Right lobe of liver (tissue), 6 donors: ENCODE measurements around the gene PGAM5. TPM values are rescaled to one million over a fixed set of nuclear protein-coding genes. Genes with fewer than 3 reads are reported as not detected.

Source experiments
- ATAC-seq, 4 donors: fragments of 200-7000 bp; cut with Tn5 transposase; one replicate each; pipeline ENCODE4 v1.9.1; 2020; ENCODE audit warnings: mild to moderate bottlenecking in 4 of 4, moderate library complexity in 4 of 4
- DNase-seq, 3 donors: peaks; one replicate each; pipeline ENCODE4 v3.0.0-alpha.2; 2020
- H3K27ac ChIP-seq, 3 donors: fragments of 200-600 bp; one replicate each; pipeline ENCODE4 v1.8.0; 2022
- H3K27me3 ChIP-seq, 2 donors: fragments of 200-600 bp; one replicate each; pipeline ENCODE4 v1.8.0; 2022
- H3K36me3 ChIP-seq, 4 donors: fragments of 200-600 bp; sonication (generic) in 1 of 4; one replicate each; pipeline versions ENCODE4 v1.5.1 to v1.8.0; 2017 to 2022; ENCODE audit warnings: control low read depth in 1 of 4
- H3K4me1 ChIP-seq, 4 donors: fragments of 200-600 bp; sonication (generic) in 1 of 4; one replicate each; pipeline versions ENCODE4 v1.5.1 to v1.8.0; 2017 to 2022; ENCODE audit warnings: control low read depth in 1 of 4
- H3K4me3 ChIP-seq, 3 donors: fragments of 200-600 bp; one replicate each; pipeline ENCODE4 v1.8.0; 2022
- H3K9me3 ChIP-seq, 4 donors: fragments of 200-600 bp; sonication (generic) in 1 of 4; one replicate each; pipeline versions ENCODE4 v1.5.1 to v1.8.0; 2017 to 2022; ENCODE audit warnings: control low read depth in 1 of 4
- POLR2A ChIP-seq: fragments of 450-650 bp; IDR thresholded peaks from one replicate; pipeline ENCODE4 v1.6.1; 2017; ENCODE audit warnings: antibody characterized with exemption, mild to moderate bottlenecking
- WGBS: methylation state at CpG from one replicate; pipeline ENCODE4 v1.1.6; 2018; ENCODE audit warnings: low coverage, low lambda C conversion rate; ENCODE audit not compliant: insufficient coverage; ENCODE audit errors: missing lambda C conversion rate; 5-methylcytosine and 5-hydroxymethylcytosine counted together
- intact Hi-C, 2 donors: fragments of 100-400 bp; cut with DNase I; formaldehyde crosslinking; loops; one replicate each; pipeline versions ENCODE4 v1.11.2 to v1.14.1; 2022
- total RNA-seq, 6 experiments: library from RNA; depleted of rRNA in 2 of 6; stranded (reverse); fragments of >200 nt in 2 of 6; fragmentation: NEBNext Ultra II Directional in 3 of 6; extraction: Animal tissue kit (Norgen Biotek cat#: 25700) in 3 of 6; gene quantifications; one replicate each; pipeline versions ENCODE4 v1.1.0 to v1.2.4, GENCODE V29; 2016 to 2023
- TF ChIP-seq, protein P1 (sequence below), 4 donors: fragments of 200-600 bp in 3 of 4; fragments of 450-650 bp in 1 of 4; IDR thresholded peaks; one replicate each; pipeline versions ENCODE4 v1.5.1 to v1.8.0; 2016 to 2022; ENCODE audit warnings: antibody characterized with exemption in 4 of 4, mild to moderate bottlenecking in 2 of 4
- donor health status: DM: no; HTN: yes; CAD: no.
- donor health status: DM: no; HTN: no; CAD: no.
- donor health status: DM: no; HTN: no; CAD: no.
- donor health status: DM: no; HTN: yes; CAD: no.
- donor health status: DM: no; HTN: yes; CAD: no.

The PGAM5 gene
- total RNA-seq, 6 experiments from 2014 or later = 22.7 to 50.7 (median 27.6) TPM

DNA sequence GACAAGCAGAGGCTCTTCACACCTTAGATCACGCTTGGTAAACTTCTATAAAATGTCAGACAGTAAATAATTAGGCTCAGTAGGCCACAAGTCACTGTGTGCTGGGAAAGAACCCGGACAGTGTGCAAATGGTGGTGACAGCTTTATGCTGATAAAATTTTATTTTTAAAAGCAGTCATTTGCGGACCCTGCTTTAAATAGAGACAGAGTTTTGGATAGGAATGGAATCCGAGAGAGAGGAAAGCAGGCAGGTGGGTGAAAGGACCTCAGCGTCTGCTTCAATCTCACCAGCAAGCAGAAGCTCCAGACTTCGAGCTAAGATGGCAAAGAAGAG is 29.6 kb downstream of the PGAM5 start:
- no peak for ATAC-seq
- no peak for DNase-seq
- intact Hi-C loops = no loop called here
- H3K4me3 ChIP-seq = no peak overlapping the region
- no peak for TF ChIP-seq POLR2A
- TF ChIP-seq, protein P1, sequence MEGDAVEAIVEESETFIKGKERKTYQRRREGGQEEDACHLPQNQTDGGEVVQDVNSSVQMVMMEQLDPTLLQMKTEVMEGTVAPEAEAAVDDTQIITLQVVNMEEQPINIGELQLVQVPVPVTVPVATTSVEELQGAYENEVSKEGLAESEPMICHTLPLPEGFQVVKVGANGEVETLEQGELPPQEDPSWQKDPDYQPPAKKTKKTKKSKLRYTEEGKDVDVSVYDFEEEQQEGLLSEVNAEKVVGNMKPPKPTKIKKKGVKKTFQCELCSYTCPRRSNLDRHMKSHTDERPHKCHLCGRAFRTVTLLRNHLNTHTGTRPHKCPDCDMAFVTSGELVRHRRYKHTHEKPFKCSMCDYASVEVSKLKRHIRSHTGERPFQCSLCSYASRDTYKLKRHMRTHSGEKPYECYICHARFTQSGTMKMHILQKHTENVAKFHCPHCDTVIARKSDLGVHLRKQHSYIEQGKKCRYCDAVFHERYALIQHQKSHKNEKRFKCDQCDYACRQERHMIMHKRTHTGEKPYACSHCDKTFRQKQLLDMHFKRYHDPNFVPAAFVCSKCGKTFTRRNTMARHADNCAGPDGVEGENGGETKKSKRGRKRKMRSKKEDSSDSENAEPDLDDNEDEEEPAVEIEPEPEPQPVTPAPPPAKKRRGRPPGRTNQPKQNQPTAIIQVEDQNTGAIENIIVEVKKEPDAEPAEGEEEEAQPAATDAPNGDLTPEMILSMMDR (IDR thresholded peaks at IDR 0.05) = no peak
- H3K4me1 ChIP-seq = no peaks in the 10 kb centered on the region
- no peak overlapping the region for H3K27ac ChIP-seq
- WGBS = 83% methylated on average over 4 of the region's 6 CpGs
- no peaks in the 10 kb centered on the region for H3K27me3 ChIP-seq
- H3K9me3 ChIP-seq = no peaks in the 10 kb centered on the region
- H3K36me3 ChIP-seq = peaks cover 7 to 82% (median 39%) of the 10 kb centered on the region in 4 donors

DNA sequence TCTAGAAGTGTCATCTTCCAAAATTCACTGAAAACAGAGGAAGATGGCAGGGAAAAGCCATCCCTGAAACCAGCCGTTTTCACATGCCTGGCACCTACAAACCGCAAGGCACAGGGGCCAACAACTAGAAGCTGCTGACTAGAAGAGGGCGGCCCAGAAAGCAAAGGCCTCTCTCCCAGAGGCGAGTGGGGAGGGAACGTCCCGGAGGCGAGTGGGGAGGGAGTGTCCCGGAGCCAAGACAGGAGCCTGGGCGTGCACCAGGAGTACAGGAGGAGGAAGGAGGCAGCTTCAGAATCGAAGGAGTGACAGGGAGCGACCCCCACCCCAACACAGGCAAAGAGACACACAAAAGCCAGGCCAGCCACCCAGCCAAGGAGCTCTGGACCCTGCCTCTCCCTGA is 30.0 kb downstream of the PGAM5 start:
- ATAC-seq = no peak
- Histone ChIP-seq H3K27me3 (no peaks in the 10 kb centered on the region), H3K27ac (no peak overlapping the region), H3K9me3 (no peaks in the 10 kb centered on the region), H3K4me1 (no peaks in the 10 kb centered on the region), H3K4me3 (no peak overlapping the region), H3K36me3 (peaks cover 7 to 82% (median 40%) of the 10 kb centered on the region in 4 donors)
- DNase-seq = peak in 1 of 3 donors; percentile 7
- TF ChIP-seq, protein P1 (IDR thresholded peaks at IDR 0.05) = no peak
- TF ChIP-seq POLR2A = no peak
- intact Hi-C loops = no loop called here
- WGBS = 85% methylated on average over 9 of the region's 11 CpGs

DNA sequence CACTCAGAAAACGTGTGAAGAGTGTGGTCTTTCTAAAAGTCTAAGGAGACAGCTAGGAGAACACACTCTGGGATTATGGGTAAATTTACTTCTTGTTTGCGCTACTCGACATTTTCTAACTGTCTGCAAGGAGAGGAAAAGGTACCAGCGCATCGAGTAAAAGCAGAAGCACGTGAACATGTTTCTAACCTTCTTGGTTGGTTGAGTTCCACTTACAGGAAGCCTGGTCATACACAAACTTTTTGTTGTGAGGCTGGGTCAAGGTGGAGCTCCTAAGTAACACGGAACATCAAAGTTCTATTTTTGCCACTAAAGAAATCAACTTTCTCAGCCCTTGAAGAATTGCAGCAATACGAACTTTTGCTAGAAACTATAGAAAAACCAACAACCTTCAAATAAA is 31.0 kb downstream of the PGAM5 start:
- TF ChIP-seq, protein P1 (IDR thresholded peaks at IDR 0.05) = no peak
- TF ChIP-seq POLR2A = no peak
- Histone ChIP-seq H3K36me3 (peaks cover 7 to 85% (median 35%) of the 10 kb centered on the region in 4 donors), H3K4me3 (no peak overlapping the region), H3K27me3 (no peaks in the 10 kb centered on the region), H3K9me3 (no peaks in the 10 kb centered on the region), H3K27ac (no peak overlapping the region), H3K4me1 (no peaks in the 10 kb centered on the region)
- ATAC-seq = no peak
- DNase-seq = no peak
- 92% methylated on average over 8 of the region's 8 CpGs for WGBS
- intact Hi-C loops = no loop called here

DNA sequence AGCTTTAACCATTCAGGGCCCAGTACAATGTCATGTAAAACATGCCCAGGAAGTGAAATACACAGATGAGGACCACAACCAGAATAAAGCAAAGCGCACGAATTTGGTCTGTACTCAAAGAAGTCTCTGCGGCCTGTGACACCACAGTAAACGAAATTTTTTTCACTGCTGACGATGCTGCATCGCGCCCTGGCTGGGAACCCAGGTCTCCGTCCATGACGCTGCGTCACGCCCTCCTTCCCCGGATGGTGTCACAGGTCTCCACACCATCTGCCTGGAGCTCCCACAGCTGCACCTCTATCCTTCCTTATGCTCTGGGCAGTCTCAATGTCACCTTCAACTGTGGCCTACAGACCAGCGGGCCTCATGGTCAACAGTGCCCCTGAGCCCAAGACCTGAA is 33.2 kb downstream of the PGAM5 start:
- intact Hi-C loops = no loop called here
- H3K36me3 ChIP-seq = peaks cover 7 to 94% (median 42%) of the 10 kb centered on the region in 4 donors
- peak in 1 of 3 donors; percentile 16 for DNase-seq
- 100% methylated on average over 1 of the region's 13 CpGs for WGBS
- no peaks in the 10 kb centered on the region for H3K9me3 ChIP-seq
- no peak overlapping the region for H3K27ac ChIP-seq
- H3K4me3 ChIP-seq = no peak overlapping the region
- no peaks in the 10 kb centered on the region for H3K4me1 ChIP-seq
- no peak for ATAC-seq
- TF ChIP-seq, protein P1 (IDR thresholded peaks at IDR 0.05) = no peak
- no peak for TF ChIP-seq POLR2A
- H3K27me3 ChIP-seq = no peaks in the 10 kb centered on the region

DNA sequence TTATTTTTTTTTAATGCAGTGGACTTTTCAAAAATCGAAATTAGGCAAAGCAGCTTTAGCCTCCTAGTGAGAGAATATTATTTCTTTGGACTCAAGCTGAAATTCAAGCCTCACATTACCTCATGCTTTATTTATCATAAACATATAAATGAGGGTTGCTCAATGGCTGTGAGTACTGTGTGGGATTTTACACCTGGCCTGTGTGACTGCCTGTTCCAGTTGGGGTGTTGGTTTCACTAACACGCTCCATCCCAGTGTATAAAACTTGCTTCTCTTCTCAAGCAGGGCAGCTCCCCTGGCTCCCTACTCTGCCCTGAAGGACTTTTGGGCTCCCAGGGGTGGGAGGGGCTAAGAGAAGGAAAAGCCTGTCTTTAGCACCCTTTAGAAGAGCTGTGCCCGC is 36.0 kb downstream of the PGAM5 start:
- intact Hi-C loops = no loop called here
- no peak for ATAC-seq
- Histone ChIP-seq H3K36me3 (peaks cover 7 to 92% (median 36%) of the 10 kb centered on the region in 4 donors), H3K9me3 (no peaks in the 10 kb centered on the region), H3K4me3 (no peak overlapping the region), H3K4me1 (no peaks in the 10 kb centered on the region), H3K27ac (no peak overlapping the region), H3K27me3 (no peaks in the 10 kb centered on the region)
- 94% methylated on average over 2 of the region's 3 CpGs for WGBS
- no peak for DNase-seq
- no peak for TF ChIP-seq POLR2A
- TF ChIP-seq, protein P1 (IDR thresholded peaks at IDR 0.05) = no peak
